ENCODE data around the gene MRTO4.

GRCh38 chr1:19232524-19232846 lies 19.1 kb upstream of the MRTO4 start:
- TF ChIP-seq CTCF (IDR thresholded peaks at IDR 0.05 in 8 of 11, conservative IDR thresholded peaks at IDR 0.05 in 3 of 11) = no peak
- TF ChIP-seq POLR2AphosphoS5 (IDR thresholded peaks at IDR 0.05) = no peak
- no peak for TF ChIP-seq POLR2A (IDR thresholded peaks at IDR 0.05)

Data from spleen (tissue), 7 donors.